Activated B cell treated with CpG ODN at 0.5 μM for 24 hours (primary cell): Measurements from ENCODE around the gene FKTN. TPM values are rescaled to one million over a fixed set of nuclear protein-coding genes. Genes with fewer than 3 reads are reported as not detected.
"Not testable (repeated sequence)": the region's sequence is repeated elsewhere in the genome, so short reads cannot be mapped to it uniquely, and the experiment has no call there.

Experiments
- ATAC-seq: fragments of 200-7000 bp; cut with Tn5 transposase; one replicate; pipeline ENCODE4 v1.10.0; 2021; ENCODE audit warnings: low read depth, mild to moderate bottlenecking, moderate library complexity
- CTCF ChIA-PET: fragments of 350-600 bp; sonication (Branson Sonifier 250); formaldehyde crosslinking; loops from one replicate; lab custom pipeline; 2021; ENCODE audit warnings: antibody characterized with exemption; lab: Charles Lee
- POLR2A ChIA-PET: fragments of 350-600 bp; sonication (Branson Sonifier 250); formaldehyde crosslinking; loops from one replicate; lab custom pipeline; 2021; ENCODE audit warnings: antibody characterized with exemption; lab: Charles Lee
- DNase-seq: peaks from one replicate; pipeline ENCODE4 v3.0.0; 2022
- H3K27ac Mint-ChIP-seq: one replicate; pipeline ENCODE4 v1.8.0; 2020; ENCODE audit warnings: mixed read lengths
- H3K27me3 Mint-ChIP-seq: one replicate; pipeline ENCODE4 v1.8.0; 2021; ENCODE audit warnings: mixed read lengths
- H3K36me3 Mint-ChIP-seq: one replicate; pipeline ENCODE4 v1.8.0; 2021; ENCODE audit warnings: low read depth, mixed read lengths
- H3K4me1 Mint-ChIP-seq: one replicate; pipeline ENCODE4 v1.8.0; 2021; ENCODE audit warnings: mixed read lengths
- H3K4me3 Mint-ChIP-seq: one replicate; pipeline ENCODE4 v1.8.0; 2020; ENCODE audit warnings: mild to moderate bottlenecking, mixed read lengths
- H3K9me3 Mint-ChIP-seq: one replicate; pipeline ENCODE4 v1.8.0; 2020; ENCODE audit warnings: mixed read lengths
- CTCF ChIP-seq: fragments of 200-600 bp; IDR thresholded peaks from one replicate; pipeline ENCODE4 v1.8.0; 2022; ENCODE audit warnings: antibody characterized with exemption, mild to moderate bottlenecking
- intact Hi-C: fragments of 100-400 bp; cut with micrococcal nuclease; formaldehyde crosslinking; loops from one replicate; pipeline ENCODE4 v1.15.1; 2024
- total RNA-seq: library from RNA; stranded (reverse); gene quantifications from 2 replicates; pipeline ENCODE4 v1.2.3, GENCODE V29; 2022

The FKTN gene
- 16.8 and 17.5 TPM in 2 replicates for total RNA-seq

GRCh38 chr9:105557804-105558610 lies at the start of gene FKTN:
TSS of gene FKTN (plus strand) at chr9:105558131. CDS start at chr9:105575033, 16,902 bp downstream.
- CTCF ChIA-PET = no interaction called here
- no peak for TF ChIP-seq CTCF
- Mint-ChIP-seq H3K4me3 (peak within 1 kb of the TSS; percentile 96), H3K27me3 (no peaks in the 10 kb centered on the region), H3K36me3 (peaks cover 20% of the 10 kb centered on the region), H3K9me3 (peaks cover 4% of the 10 kb centered on the region), H3K4me1 (peaks cover 20% of the 10 kb centered on the region), H3K27ac (peak within 1 kb of the TSS; percentile 83)
- POLR2A ChIA-PET = no interaction called here
- DNase-seq (peak; percentile 72), ATAC-seq (peak; percentile 99)
- intact Hi-C loops = loop anchor here (1.0 to 5.0 kb wide), 7 partner anchors 16 to 811 kb away; partner anchors contain the start of genes ABCA1, FSD1L, NIPSNAP3A and SLC44A1

- Mint-ChIP-seq H3K9me3 (no peaks in the 10 kb centered on the region), H3K27ac (no peak overlapping the region), H3K27me3 (no peaks in the 10 kb centered on the region), H3K4me1 (peaks cover 9% of the 10 kb centered on the region), H3K36me3 (peaks cover 4% of the 10 kb centered on the region), H3K4me3 (no peak overlapping the region)
- DNase-seq = no peak
- intact Hi-C loops = no loop called here
- ChIA-PET POLR2A (no interaction called here), CTCF (no interaction called here)
- no peak for ATAC-seq
- TF ChIP-seq CTCF = no peak
Observed at GRCh38 chr9:105508530-105508929, 49.4 kb upstream of the FKTN start.

- TF ChIP-seq CTCF = no peak
- ChIA-PET POLR2A (interaction anchor here (1.2 kb wide), 1 partner anchor 10 kb away, joined by 4 read pairs; no protein-coding TSS in a partner anchor), CTCF (no interaction called here)
- ATAC-seq (no peak), DNase-seq (no peak)
- H3K4me1 Mint-ChIP-seq = peaks cover 9% of the 10 kb centered on the region
- H3K4me3 Mint-ChIP-seq = no peak overlapping the region
- intact Hi-C loops = no loop called here
- H3K9me3 Mint-ChIP-seq = no peaks in the 10 kb centered on the region
- peak overlapping the region; percentile 56 for H3K27ac Mint-ChIP-seq
- peaks cover 12% of the 10 kb centered on the region for H3K36me3 Mint-ChIP-seq
- H3K27me3 Mint-ChIP-seq = no peaks in the 10 kb centered on the region
Observed at GRCh38 chr9:105510024-105510423, 47.9 kb upstream of the FKTN start.

- TF ChIP-seq CTCF = no peak
- no peaks in the 10 kb centered on the region for H3K9me3 Mint-ChIP-seq
- no peak overlapping the region for H3K4me3 Mint-ChIP-seq
- no peak for ATAC-seq
- peaks cover 12% of the 10 kb centered on the region for H3K36me3 Mint-ChIP-seq
- CTCF ChIA-PET = no interaction called here
- intact Hi-C loops = no loop called here
- POLR2A ChIA-PET = interaction anchor here (1.2 kb wide), 1 partner anchor 11 kb away, joined by 4 read pairs; no protein-coding TSS in a partner anchor
- peaks cover 9% of the 10 kb centered on the region for H3K4me1 Mint-ChIP-seq
- H3K27ac Mint-ChIP-seq = no peak overlapping the region
- DNase-seq = no peak
- H3K27me3 Mint-ChIP-seq = no peaks in the 10 kb centered on the region
Observed at GRCh38 chr9:105511446-105511845, 46.5 kb upstream of the FKTN start.

- no peaks in the 10 kb centered on the region for H3K27me3 Mint-ChIP-seq
Observed at GRCh38 chr9:105515811-105516413, 42.0 kb upstream of the FKTN start.

GRCh38 chr9:105519710-105520369 lies 38.1 kb upstream of the FKTN start:
- intact Hi-C loops, H3K27ac Mint-ChIP-seq, H3K4me3 Mint-ChIP-seq, H3K4me1 Mint-ChIP-seq, H3K9me3 Mint-ChIP-seq, H3K36me3 Mint-ChIP-seq, H3K27me3 Mint-ChIP-seq, POLR2A ChIA-PET, CTCF ChIA-PET: not testable (repeated sequence)
- peak; percentile 94 for ATAC-seq
- peak; percentile 44 for DNase-seq

More at GRCh38 chr9:105515811-105516413, 42.0 kb upstream of the FKTN start:
- no peak for TF ChIP-seq CTCF
- Mint-ChIP-seq H3K36me3 (peaks cover 15% of the 10 kb centered on the region), H3K27ac (no peak overlapping the region), H3K4me3 (no peak overlapping the region), H3K9me3 (no peaks in the 10 kb centered on the region), H3K4me1 (no peaks in the 10 kb centered on the region)
- ChIA-PET CTCF (no interaction called here), POLR2A (no interaction called here)
- DNase-seq (no peak), ATAC-seq (no peak)
- intact Hi-C loops = no loop called here

- CTCF ChIA-PET, DNase-seq, H3K27ac Mint-ChIP-seq, H3K4me1 Mint-ChIP-seq, POLR2A ChIA-PET, H3K9me3 Mint-ChIP-seq, intact Hi-C loops, H3K36me3 Mint-ChIP-seq, H3K4me3 Mint-ChIP-seq, ATAC-seq, H3K27me3 Mint-ChIP-seq: not testable (repeated sequence)
Observed at GRCh38 chr9:105520992-105521391, 36.9 kb upstream of the FKTN start.
